ENCODE results near the gene ZFYVE28. TPM values are rescaled to one million over a fixed set of nuclear protein-coding genes. Genes with fewer than 3 reads are reported as not detected.

Gene ZFYVE28
- total and polyA plus RNA-seq, 2 of the 8 experiments (the other 6 are each of a cell fraction or from before 2014, with no cell fraction given), result 1.7 to 4.9 TPM

DNA sequence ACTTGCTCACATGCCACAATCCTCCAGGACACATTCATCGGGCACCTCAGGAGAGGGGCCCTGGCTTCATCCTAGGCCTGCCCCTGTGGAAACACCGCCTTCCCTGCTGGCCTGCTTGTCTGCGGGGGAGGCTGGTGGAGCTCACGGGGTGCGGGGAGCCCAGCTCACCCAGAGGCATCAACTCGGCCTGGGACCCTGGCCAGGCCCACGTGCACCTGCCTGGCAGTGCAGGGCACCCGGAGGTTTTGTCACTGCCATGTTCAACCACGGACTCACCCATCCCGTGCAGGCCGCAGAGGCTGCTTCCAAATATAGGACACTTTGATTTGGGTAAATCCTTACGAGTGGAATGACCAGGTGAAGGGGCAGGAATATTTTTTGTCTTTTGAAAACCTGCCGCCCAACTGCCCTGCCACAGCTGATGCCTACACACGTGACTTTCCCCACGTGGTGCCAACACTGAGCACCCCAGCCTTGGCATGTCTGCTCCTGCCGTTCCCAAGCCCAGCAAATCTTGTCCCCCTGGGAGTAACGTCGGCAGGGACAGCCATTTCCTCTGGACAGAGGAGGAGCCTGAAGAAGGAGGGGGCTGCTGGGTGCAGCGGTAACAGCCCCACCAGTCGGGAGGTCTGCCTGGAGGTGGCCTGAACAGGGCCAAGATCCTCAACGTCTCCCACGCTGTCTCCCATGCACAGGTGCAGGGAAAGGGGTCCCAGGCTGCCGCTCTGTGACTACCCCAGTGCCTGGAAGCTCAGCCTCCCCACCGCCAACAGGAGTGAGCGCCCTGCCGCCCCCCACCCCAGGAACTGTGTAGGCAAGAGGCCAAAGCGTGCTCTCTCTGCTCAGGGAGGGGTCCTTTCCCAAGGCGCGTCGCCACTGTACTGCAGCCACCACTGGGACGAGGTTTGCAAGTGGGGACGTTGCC is 165.0 kb downstream of the ZFYVE28 start (continued):
- TF ChIP-seq TBP (IDR thresholded peaks at IDR 0.05; ENCODE audit: low read depth, low read length) (no peak), CHD1 (IDR thresholded peaks at IDR 0.05; ENCODE audit: low read depth, low read length) (no peak), SAP30 (IDR thresholded peaks at IDR 0.05; ENCODE audit: insufficient read depth, insufficient replicate concordance, low read length) (no peak), PHF8 (conservative IDR thresholded peaks at IDR 0.05; ENCODE audit: low read depth, low read length) (no peak), TCF12 (IDR thresholded peaks at IDR 0.05; ENCODE audit: low read depth, low read length) (no peak), TAF7 (optimal IDR thresholded peaks at IDR 0.05; ENCODE audit: borderline replicate concordance, low read depth, low read length) (no peak), E2F6 (IDR thresholded peaks at IDR 0.05) (no peak), JUN (IDR thresholded peaks at IDR 0.05; ENCODE audit: low read depth, low read length) (no peak), RFX5 (IDR thresholded peaks at IDR 0.05; ENCODE audit: borderline replicate concordance, low read depth, low read length) (no peak), CTBP2 (IDR thresholded peaks at IDR 0.05; ENCODE audit: borderline replicate concordance, insufficient read depth, insufficient read length, low read length) (no peak), BCL11A (IDR thresholded peaks at IDR 0.05; ENCODE audit: low read depth in 2 of 2, low read length in 2 of 2) (no peak), NANOG (IDR thresholded peaks at IDR 0.05; ENCODE audit: insufficient read depth, low read depth, low read length, poor library complexity, severe bottlenecking) (no peak)

Measured in H1 (cell line).